Fibroblast of the aortic adventitia (primary cell): ENCODE results near the gene ITGA8. TPM values are rescaled to one million over a fixed set of nuclear protein-coding genes. Genes with fewer than 3 reads are reported as not detected.

Experiments used
- DNase-seq: peaks from one replicate; pipeline ENCODE4 v3.0.0-alpha.2; 2010; ENCODE audit warnings: low read depth
- H3K4me3 ChIP-seq: 2 replicates; pipeline ENCODE4 v1.5.1; 2011; ENCODE audit warnings: low read depth, mild to moderate bottlenecking, control low read depth, low read length, moderate library complexity
- total RNA-seq: library from RNA; depleted of rRNA; stranded (reverse); fragments of >200 nt; gene quantifications from 2 replicates; pipeline ENCODE4 v1.2.3, GENCODE V29; 2012; ENCODE audit warnings: low replicate concordance
- TF ChIP-seq, protein P1 (sequence below): IDR thresholded peaks from 2 replicates; pipeline ENCODE4 v1.5.1; 2011; ENCODE audit warnings: mild to moderate bottlenecking, low read length, control low read depth, inconsistent platforms; ENCODE audit not compliant: insufficient read depth

Gene ITGA8
- total RNA-seq, 1 donor, result 38.5 TPM

DNA sequence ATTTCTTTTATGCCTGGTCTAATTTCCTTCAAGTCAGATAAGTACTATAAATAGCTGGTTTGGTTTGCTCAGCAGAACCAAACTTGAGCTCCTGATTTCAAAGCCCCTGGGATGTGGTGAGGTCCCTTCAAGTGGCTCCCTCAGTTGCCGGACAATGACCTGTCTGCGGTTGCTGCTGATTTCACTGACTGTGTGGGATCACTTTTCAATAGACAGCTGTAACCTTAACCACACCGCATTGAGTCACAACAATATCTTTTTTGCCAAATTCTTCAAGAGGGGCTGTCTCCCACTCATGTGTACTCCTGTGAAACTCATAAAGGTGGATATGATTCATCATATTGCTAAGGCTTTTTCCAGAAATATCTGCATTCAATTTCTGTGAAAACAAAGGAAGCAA, 23.1 kb upstream of the ITGA8 start:
- DNase-seq, result no peak
- H3K4me3 ChIP-seq, result no peak overlapping the region
- TF ChIP-seq, protein P1, sequence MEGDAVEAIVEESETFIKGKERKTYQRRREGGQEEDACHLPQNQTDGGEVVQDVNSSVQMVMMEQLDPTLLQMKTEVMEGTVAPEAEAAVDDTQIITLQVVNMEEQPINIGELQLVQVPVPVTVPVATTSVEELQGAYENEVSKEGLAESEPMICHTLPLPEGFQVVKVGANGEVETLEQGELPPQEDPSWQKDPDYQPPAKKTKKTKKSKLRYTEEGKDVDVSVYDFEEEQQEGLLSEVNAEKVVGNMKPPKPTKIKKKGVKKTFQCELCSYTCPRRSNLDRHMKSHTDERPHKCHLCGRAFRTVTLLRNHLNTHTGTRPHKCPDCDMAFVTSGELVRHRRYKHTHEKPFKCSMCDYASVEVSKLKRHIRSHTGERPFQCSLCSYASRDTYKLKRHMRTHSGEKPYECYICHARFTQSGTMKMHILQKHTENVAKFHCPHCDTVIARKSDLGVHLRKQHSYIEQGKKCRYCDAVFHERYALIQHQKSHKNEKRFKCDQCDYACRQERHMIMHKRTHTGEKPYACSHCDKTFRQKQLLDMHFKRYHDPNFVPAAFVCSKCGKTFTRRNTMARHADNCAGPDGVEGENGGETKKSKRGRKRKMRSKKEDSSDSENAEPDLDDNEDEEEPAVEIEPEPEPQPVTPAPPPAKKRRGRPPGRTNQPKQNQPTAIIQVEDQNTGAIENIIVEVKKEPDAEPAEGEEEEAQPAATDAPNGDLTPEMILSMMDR, result no peak

DNA sequence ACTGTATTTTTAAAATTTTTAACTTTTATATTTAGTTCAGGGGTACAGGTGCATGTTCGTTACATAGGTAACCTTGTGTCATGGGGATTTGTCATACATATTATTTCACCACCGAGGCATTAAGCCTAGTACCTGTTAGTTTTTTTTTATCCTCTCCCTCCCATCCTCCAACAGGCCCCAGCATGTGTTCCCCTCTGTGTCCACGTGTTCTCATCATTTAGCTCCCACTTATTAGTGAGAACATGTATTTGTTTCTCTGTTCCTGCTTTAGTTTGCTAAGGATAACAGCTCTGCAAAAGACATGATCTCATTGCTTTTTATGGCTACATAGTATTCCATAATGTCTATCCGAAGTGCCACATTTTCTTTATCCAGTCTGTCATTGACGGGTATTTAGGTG, 22.4 kb upstream of the ITGA8 start:
- no peak overlapping the region for H3K4me3 ChIP-seq
- DNase-seq, result no peak
- TF ChIP-seq, protein P1, result no peak

DNA sequence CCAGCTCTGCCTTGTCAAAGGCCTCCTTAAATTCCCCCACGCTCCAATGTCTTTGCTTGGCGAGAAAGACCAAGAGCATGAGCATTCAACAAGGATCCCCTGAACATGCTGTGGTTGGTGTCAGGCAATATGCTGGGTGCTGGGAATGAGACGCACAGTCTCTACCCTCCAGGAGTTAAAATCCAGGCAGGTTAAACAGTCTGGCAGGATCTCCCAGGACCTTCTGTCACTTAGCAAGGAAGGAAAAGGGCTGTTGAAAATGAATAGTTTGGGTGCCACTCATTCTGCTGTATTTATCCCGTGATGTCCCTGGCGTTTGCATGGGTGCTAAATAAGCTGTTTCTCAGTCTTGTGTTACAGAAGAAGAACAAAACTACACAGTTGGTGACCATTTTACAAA, 21.9 kb upstream of the ITGA8 start:
- no peak overlapping the region for H3K4me3 ChIP-seq
- TF ChIP-seq, protein P1, result no peak
- DNase-seq, result no peak

DNA sequence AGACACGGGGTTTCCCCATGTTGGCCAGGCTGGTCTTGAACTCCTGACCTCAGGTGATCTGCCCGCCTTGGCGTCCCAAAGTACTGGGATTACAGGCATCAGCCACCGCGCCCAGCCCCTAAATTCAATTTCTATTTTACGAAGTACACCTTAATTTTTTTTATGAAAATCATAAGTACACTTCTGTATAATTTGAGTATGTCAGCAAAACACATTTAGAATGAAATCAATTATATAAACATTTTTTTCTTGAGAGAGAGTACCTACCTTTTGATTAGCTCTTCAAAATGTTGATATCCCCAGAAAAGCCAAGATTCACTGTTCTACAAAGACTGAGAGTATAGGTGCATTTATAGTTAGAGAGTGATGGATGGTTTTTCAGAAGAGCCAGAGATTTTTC, 20.5 kb upstream of the ITGA8 start:
- no peak overlapping the region for H3K4me3 ChIP-seq
- TF ChIP-seq, protein P1, result no peak
- no peak for DNase-seq

DNA sequence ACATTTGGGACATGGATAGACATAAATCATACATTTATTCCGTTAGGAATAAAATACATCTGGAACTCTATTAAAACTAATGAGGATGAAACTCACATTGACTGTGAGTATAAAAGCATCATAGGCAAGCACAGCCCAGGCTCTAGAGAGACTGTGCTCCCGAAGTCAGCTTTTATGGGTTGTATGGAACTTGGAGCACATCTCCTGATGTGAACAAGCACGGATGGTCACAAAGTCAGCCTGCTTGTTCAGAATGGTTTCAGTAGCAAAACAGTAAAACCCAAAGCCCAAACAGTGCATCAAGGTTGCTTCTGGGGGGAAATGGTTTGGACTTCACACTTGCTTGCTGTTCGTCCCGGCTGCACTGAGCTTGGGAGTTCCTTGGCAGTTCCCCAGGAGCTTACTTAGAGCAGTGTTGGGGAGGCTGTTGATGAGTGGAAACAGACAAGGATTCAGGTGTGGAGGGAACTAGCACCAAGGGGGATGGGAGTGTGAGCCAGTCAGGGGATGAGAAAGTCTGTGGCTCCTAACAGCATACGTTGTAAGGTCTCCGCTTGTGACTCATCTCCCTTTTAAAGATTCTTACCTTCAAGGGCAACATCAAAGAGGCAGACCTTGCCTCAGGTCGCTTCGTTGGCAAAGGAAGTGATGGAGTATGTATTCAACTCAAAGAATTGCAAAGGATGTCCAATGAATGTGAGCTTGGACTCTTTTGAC, 19.7 kb upstream of the ITGA8 start:
- no peak overlapping the region for H3K4me3 ChIP-seq
- DNase-seq, result no peak
- TF ChIP-seq, protein P1, result no peak

DNA sequence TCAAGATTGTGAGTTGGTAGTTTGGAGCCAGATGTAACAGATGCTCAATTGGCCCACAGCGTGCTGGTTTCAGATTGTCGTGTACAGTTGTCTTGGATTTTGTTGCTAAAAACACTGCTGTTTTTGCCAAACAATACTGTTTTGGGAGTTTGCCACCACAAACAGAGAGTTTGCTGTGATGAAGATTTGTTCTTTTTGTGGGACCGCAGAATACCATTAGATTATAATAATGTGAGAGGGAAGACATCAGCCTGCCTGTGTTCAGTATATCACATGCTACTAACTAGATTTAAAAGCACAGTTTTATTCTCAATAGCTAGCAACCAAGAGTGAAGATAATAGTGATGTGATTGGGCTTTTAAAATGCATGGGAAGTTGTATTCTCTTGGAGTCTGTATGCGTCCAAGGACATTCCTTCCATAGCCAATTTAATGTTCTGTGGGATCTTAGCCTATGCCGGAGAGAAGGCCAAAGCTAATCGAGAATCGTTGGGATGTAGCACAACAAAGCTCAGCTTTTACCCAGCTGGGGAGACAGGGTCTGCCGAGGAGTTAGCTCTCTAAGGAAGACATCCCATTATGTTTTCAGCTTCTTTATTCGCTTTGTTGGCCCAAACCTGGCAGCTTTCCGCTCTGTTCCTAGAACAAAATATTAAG, 18.7 kb upstream of the ITGA8 start:
- TF ChIP-seq, protein P1, result no peak
- DNase-seq, result peak; percentile 72

More for the DNA sequence above, 18.7 kb upstream of the ITGA8 start:
- no peak overlapping the region for H3K4me3 ChIP-seq
